OCI-LY1 (cell line): ENCODE data around the gene PRKCH.
A peak's percentile ranks its signal among the peaks of the same experiment; 100 is the strongest.

ENCODE experiments used
- H2AFZ ChIP-seq: fragments of 200-600 bp; sonication (generic), shearing (Covaris generic); 2 replicates; pipeline ENCODE4 v1.6.0; 2014; ENCODE audit warnings: antibody characterized with exemption, mild to moderate bottlenecking, low read length
- H3F3A ChIP-seq: fragments of 200-600 bp; sonication (generic), shearing (Covaris generic); 2 replicates; pipeline ENCODE4 v1.6.0; 2014; ENCODE audit warnings: mild to moderate bottlenecking, antibody characterized with exemption, low read length, moderate library complexity; ENCODE audit not compliant: insufficient read depth
- H3K27ac ChIP-seq: fragments of 200-600 bp; sonication (generic); 2 replicates; pipeline ENCODE4 v1.5.1; 2014; ENCODE audit warnings: low read length, mixed run types, mild to moderate bottlenecking, low read depth; ENCODE audit not compliant: poor library complexity, severe bottlenecking
- H3K27me3 ChIP-seq: fragments of 200-600 bp; sonication (generic); 2 replicates; pipeline ENCODE4 v1.6.0; 2014; ENCODE audit warnings: antibody characterized with exemption, mild to moderate bottlenecking, low read length, moderate library complexity; ENCODE audit not compliant: insufficient read depth
- H3K36me3 ChIP-seq: fragments of 200-600 bp; sonication (generic); 2 replicates; pipeline ENCODE4 v1.6.1; 2014; ENCODE audit warnings: mild to moderate bottlenecking, antibody characterized with exemption, low read length, moderate library complexity, mixed read lengths; ENCODE audit not compliant: insufficient read depth
- H3K4me1 ChIP-seq: fragments of 200-600 bp; sonication (generic); 2 replicates; pipeline ENCODE4 v1.5.1; 2014; ENCODE audit warnings: mild to moderate bottlenecking, low read length, moderate library complexity; ENCODE audit not compliant: insufficient read depth, severe bottlenecking
- H3K4me2 ChIP-seq: fragments of 200-600 bp; sonication (generic), shearing (Covaris generic); 2 replicates; pipeline ENCODE4 v1.6.1; 2014; ENCODE audit warnings: low read length
- H3K4me3 ChIP-seq: fragments of 200-600 bp; sonication (generic); 2 replicates; pipeline ENCODE4 v1.5.1; 2014; ENCODE audit warnings: low read length, low read depth, mild to moderate bottlenecking, mixed read lengths; ENCODE audit not compliant: poor library complexity, severe bottlenecking
- H3K79me2 ChIP-seq: fragments of 200-600 bp; shearing (Covaris generic); 2 replicates; pipeline ENCODE4 v1.6.1; 2016; ENCODE audit warnings: mixed run types, low read length, mixed read lengths; ENCODE audit not compliant: insufficient read depth
- H3K9ac ChIP-seq: fragments of 200-600 bp; sonication (generic), shearing (Covaris generic); 2 replicates; pipeline ENCODE4 v1.6.1; 2014; ENCODE audit warnings: mild to moderate bottlenecking, low read length, mixed read lengths
- H3K9me2 ChIP-seq: fragments of 200-600 bp; sonication (generic), shearing (Covaris generic); 2 replicates; pipeline ENCODE4 v1.6.1; 2014; ENCODE audit warnings: low read depth, mild to moderate bottlenecking, low read length, mixed read lengths
- H3K9me3 ChIP-seq: fragments of 200-600 bp; shearing (Covaris generic); 2 replicates; pipeline ENCODE4 v1.6.1; 2014; ENCODE audit warnings: low read length, mixed read lengths
- H4K20me1 ChIP-seq: fragments of 200-600 bp; sonication (generic), shearing (Covaris generic); 2 replicates; pipeline ENCODE4 v1.6.0; 2016; ENCODE audit warnings: mild to moderate bottlenecking, low read length; ENCODE audit not compliant: insufficient read depth
- CTCF ChIP-seq: fragments of 200-600 bp; sonication (generic), shearing (Covaris generic); IDR thresholded peaks from 2 replicates; pipeline ENCODE4 v1.5.1; 2017; ENCODE audit warnings: mild to moderate bottlenecking, antibody characterized with exemption, low read length, moderate library complexity, mixed read lengths
- EZH2 ChIP-seq: fragments of 200-600 bp; sonication (generic), shearing (Covaris generic); IDR thresholded peaks from 2 replicates; pipeline ENCODE4 v1.8.0; 2017; ENCODE audit warnings: borderline replicate concordance, mixed run types, mild to moderate bottlenecking, antibody characterized with exemption, low read length, moderate library complexity, mixed read lengths

Gene PRKCH

GRCh38 chr14:61581955-61582615 is 260.7 kb downstream of the PRKCH start:
- no peak for TF ChIP-seq CTCF
- no peak for TF ChIP-seq EZH2
- Histone ChIP-seq H2AFZ (no peak overlapping the region), H3K79me2 (no peaks in the 10 kb centered on the region), H3K4me2 (no peak overlapping the region), H3K9me3 (no peaks in the 10 kb centered on the region), H3K4me1 (peaks cover 28% of the 10 kb centered on the region), H3K27ac (no peak overlapping the region), H4K20me1 (no peaks in the 10 kb centered on the region), H3F3A (no peaks in the 10 kb centered on the region), H3K9ac (no peak overlapping the region), H3K9me2 (no peaks in the 10 kb centered on the region), H3K36me3 (no peaks in the 10 kb centered on the region), H3K27me3 (no peaks in the 10 kb centered on the region), H3K4me3 (no peak overlapping the region)

GRCh38 chr14:61582815-61583214 is 261.4 kb downstream of the PRKCH start:
- Histone ChIP-seq H3K9ac (no peak overlapping the region), H3F3A (no peaks in the 10 kb centered on the region), H4K20me1 (no peaks in the 10 kb centered on the region), H3K9me3 (no peaks in the 10 kb centered on the region), H3K9me2 (no peaks in the 10 kb centered on the region), H3K4me1 (peaks cover 32% of the 10 kb centered on the region), H2AFZ (no peak overlapping the region), H3K79me2 (no peaks in the 10 kb centered on the region), H3K27me3 (no peaks in the 10 kb centered on the region), H3K4me3 (no peak overlapping the region), H3K36me3 (no peaks in the 10 kb centered on the region), H3K4me2 (no peak overlapping the region), H3K27ac (no peak overlapping the region)
- TF ChIP-seq CTCF: no peak
- no peak for TF ChIP-seq EZH2

- Histone ChIP-seq H3K27me3 (no peaks in the 10 kb centered on the region), H3K4me2 (no peak overlapping the region), H3K9me3 (no peaks in the 10 kb centered on the region), H3K9ac (no peak overlapping the region), H4K20me1 (no peaks in the 10 kb centered on the region), H3K79me2 (no peaks in the 10 kb centered on the region), H3K4me3 (no peak overlapping the region), H3F3A (no peaks in the 10 kb centered on the region), H2AFZ (peak overlapping the region; percentile 16), H3K9me2 (no peaks in the 10 kb centered on the region), H3K36me3 (no peaks in the 10 kb centered on the region), H3K27ac (no peak overlapping the region), H3K4me1 (peaks cover 34% of the 10 kb centered on the region)
- no peak for TF ChIP-seq EZH2
Measured at GRCh38 chr14:61584331-61584741, 263.0 kb downstream of the PRKCH start.
